HepG2 (cell line): ENCODE measurements around the gene DPY19L3. TPM values are rescaled to one million over a fixed set of nuclear protein-coding genes. Genes with fewer than 3 reads are reported as not detected.
A peak's percentile ranks its signal among the peaks of the same experiment; 100 is the strongest.

ENCODE experiments used
- EP300 ChIP-seq, 3 experiments: sonication (generic) in 1 of 3; formaldehyde crosslinking in 1 of 3; IDR thresholded peaks; 2 replicates each; pipeline versions ENCODE4 v1.5.1 to v1.6.1; 2011 to 2020; ENCODE audit warnings: low read depth in 2 of 3, low read length in 2 of 3, borderline replicate concordance in 1 of 3, improper control_type of control experiment in 1 of 3, mild to moderate bottlenecking in 1 of 3, missing genetic modification reagents in 1 of 3, moderate library complexity in 1 of 3
- GATAD2A ChIP-seq: IDR thresholded peaks from 2 replicates; pipeline ENCODE4 v1.6.1; 2016
- GMEB1 ChIP-seq: sonication (generic); formaldehyde crosslinking; IDR thresholded peaks from 2 replicates; pipeline ENCODE4 v1.5.1; 2020; ENCODE audit warnings: missing genetic modification reagents, mild to moderate bottlenecking, borderline replicate concordance
- HNRNPUL1 ChIP-seq: fragments of 200-400 bp; formaldehyde crosslinking; IDR thresholded peaks from 2 replicates; pipeline ENCODE4 v1.6.1; 2017; ENCODE audit warnings: low read depth, mild to moderate bottlenecking, low read length, moderate library complexity
- MEIS1 ChIP-seq: sonication (generic); formaldehyde crosslinking; IDR thresholded peaks from 2 replicates; pipeline ENCODE4 v1.9.0; 2021; ENCODE audit warnings: mild to moderate bottlenecking, missing genetic modification reagents, moderate library complexity, borderline replicate concordance
- MIXL1 ChIP-seq: IDR thresholded peaks from 2 replicates; pipeline ENCODE4 v1.6.1; 2016
- NFKB2 ChIP-seq: sonication (generic); formaldehyde crosslinking; IDR thresholded peaks from 2 replicates; pipeline ENCODE4 v1.4.0; 2020; ENCODE audit warnings: missing genetic modification reagents, borderline replicate concordance
- SNRNP70 ChIP-seq: fragments of 200-400 bp; formaldehyde crosslinking; IDR thresholded peaks from 2 replicates; pipeline ENCODE4 v1.6.1; 2017; ENCODE audit warnings: mild to moderate bottlenecking, low read depth, low read length, moderate library complexity
- SP5 ChIP-seq: IDR thresholded peaks from 2 replicates; pipeline ENCODE4 v1.6.1; 2016; ENCODE audit warnings: low read depth, borderline replicate concordance
- TIGD3 ChIP-seq: sonication (generic); formaldehyde crosslinking; IDR thresholded peaks from 2 replicates; pipeline ENCODE4 v1.5.1; 2020; ENCODE audit warnings: mild to moderate bottlenecking, missing genetic modification reagents, borderline replicate concordance
- ZBTB1 ChIP-seq: sonication (generic); formaldehyde crosslinking; IDR thresholded peaks from 2 replicates; pipeline ENCODE4 v1.4.0; 2020; ENCODE audit warnings: missing genetic modification reagents, borderline replicate concordance
- ZNF280B ChIP-seq: sonication (generic); formaldehyde crosslinking; IDR thresholded peaks from 2 replicates; pipeline ENCODE4 v1.5.0; 2020; ENCODE audit warnings: missing genetic modification reagents, mild to moderate bottlenecking, borderline replicate concordance
- ZNF557 ChIP-seq: sonication (generic); formaldehyde crosslinking; IDR thresholded peaks from 2 replicates; pipeline ENCODE4 v1.4.0; 2020; ENCODE audit warnings: missing genetic modification reagents
- polyA plus RNA-seq, 8 experiments: library from polyadenylated mRNA; depleted of rRNA in 3 of 8; stranded (reverse) in 7 of 8; unstranded in 1 of 8; fragments of >200 nt; fragmentation: Illumina TruSeq in 4 of 8; extraction: Trizol in 4 of 8; gene quantifications; 2 replicates each; pipeline versions ENCODE4 v1.2.1 to v1.2.3, GENCODE V29; 2011 to 2016; ENCODE audit warnings: low read depth in 4 of 8, missing spikeins in 1 of 8, mixed read lengths in 1 of 8; ENCODE audit not compliant: insufficient read depth in 1 of 8
- total RNA-seq, 5 experiments: library from RNA; depleted of rRNA; stranded (reverse); fragments of >200 nt; fragmentation: Illumina TruSeq; extraction: Trizol; gene quantifications; 2 replicates each; pipeline ENCODE4 v1.2.3, GENCODE V29; 2016; ENCODE audit warnings: low read depth in 1 of 5
- TF ChIP-seq, protein P1 (sequence below): IDR thresholded peaks from 2 replicates; pipeline ENCODE4 v1.6.1; 2012; ENCODE audit warnings: inconsistent platforms
- TF ChIP-seq, protein P2 (sequence below): sonication (generic); formaldehyde crosslinking; IDR thresholded peaks from 2 replicates; pipeline ENCODE4 v1.5.0; 2020; ENCODE audit warnings: missing genetic modification reagents
- TF ChIP-seq, protein P3 (sequence below): IDR thresholded peaks from 2 replicates; pipeline ENCODE4 v1.6.1; 2018; ENCODE audit warnings: missing genetic modification reagents

The DPY19L3 gene
- total and polyA plus RNA-seq, 2 of the 13 experiments (the other 11 are each of a cell fraction or from before 2014, with no cell fraction given): 21.6 to 25.2 TPM

DNA sequence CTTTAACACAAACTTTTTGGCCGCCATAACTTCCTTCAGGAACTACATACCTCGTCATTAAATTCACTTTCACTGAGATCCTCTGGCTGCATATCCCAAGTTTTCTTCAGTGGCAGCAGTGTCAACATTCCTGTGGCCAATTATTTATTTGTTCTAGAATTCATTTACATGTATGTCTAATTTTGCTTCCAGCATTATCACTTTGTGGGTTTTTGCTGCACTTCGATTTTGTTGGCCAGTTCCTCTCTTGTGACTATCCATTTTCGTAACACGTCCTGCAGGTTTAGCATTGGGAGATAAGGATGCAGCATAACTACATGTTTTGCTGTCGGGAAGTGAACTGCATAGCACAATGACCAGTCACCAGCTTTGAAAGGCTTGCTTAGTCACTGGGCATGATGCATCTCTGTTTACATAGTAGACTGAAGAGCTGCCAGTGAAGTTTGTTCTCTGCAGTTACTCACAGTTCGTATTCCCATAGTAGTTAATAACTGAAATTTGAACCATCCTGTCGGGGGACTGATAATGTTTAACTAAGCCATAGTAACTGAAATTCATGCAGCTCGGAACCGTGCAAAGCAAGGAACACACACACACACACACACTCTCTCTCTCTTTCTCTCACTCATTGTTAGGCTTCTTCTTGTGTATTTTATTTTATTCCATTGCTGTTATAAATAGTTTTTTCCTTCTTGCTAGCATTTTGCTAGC is 31.8 kb upstream of the DPY19L3 start (continued):
- TF ChIP-seq, protein P1, sequence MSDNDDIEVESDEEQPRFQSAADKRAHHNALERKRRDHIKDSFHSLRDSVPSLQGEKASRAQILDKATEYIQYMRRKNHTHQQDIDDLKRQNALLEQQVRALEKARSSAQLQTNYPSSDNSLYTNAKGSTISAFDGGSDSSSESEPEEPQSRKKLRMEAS: peak; percentile 63
- TF ChIP-seq TIGD3 (no peak), MIXL1 (peak; percentile 82), NFKB2 (CRISPR knock-in tag) (no peak), HNRNPUL1 (peak; percentile 89), ZBTB1 (CRISPR knock-in tag) (no peak), SP5 (peak; percentile 43; the same call in 1 of the 2 replicates), GMEB1 (peak; percentile 33; the same call in 1 of the 2 replicates), ZNF557 (CRISPR knock-in tag) (peak; percentile 85; the same call in 1 of the 2 replicates), ZNF280B (CRISPR knock-in tag) (no peak), MEIS1 (CRISPR knock-in tag) (peak; percentile 81; the same call in 1 of the 2 replicates), EP300 (IDR thresholded peaks at IDR 0.05; ENCODE audit: low read depth in 2 of 2, low read length in 2 of 2) (peak; percentile 85 to 89), EP300 (CRISPR knock-in tag; IDR thresholded peaks at IDR 0.05; ENCODE audit: borderline replicate concordance) (peak; percentile 80), SNRNP70 (no peak), GATAD2A (peak; percentile 88)
- TF ChIP-seq, protein P2, sequence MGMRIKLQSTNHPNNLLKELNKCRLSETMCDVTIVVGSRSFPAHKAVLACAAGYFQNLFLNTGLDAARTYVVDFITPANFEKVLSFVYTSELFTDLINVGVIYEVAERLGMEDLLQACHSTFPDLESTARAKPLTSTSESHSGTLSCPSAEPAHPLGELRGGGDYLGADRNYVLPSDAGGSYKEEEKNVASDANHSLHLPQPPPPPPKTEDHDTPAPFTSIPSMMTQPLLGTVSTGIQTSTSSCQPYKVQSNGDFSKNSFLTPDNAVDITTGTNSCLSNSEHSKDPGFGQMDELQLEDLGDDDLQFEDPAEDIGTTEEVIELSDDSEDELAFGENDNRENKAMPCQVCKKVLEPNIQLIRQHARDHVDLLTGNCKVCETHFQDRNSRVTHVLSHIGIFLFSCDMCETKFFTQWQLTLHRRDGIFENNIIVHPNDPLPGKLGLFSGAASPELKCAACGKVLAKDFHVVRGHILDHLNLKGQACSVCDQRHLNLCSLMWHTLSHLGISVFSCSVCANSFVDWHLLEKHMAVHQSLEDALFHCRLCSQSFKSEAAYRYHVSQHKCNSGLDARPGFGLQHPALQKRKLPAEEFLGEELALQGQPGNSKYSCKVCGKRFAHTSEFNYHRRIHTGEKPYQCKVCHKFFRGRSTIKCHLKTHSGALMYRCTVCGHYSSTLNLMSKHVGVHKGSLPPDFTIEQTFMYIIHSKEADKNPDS (CRISPR knock-in tag): peak; percentile 67; the same call in 1 of the 2 replicates
- TF ChIP-seq, protein P3, sequence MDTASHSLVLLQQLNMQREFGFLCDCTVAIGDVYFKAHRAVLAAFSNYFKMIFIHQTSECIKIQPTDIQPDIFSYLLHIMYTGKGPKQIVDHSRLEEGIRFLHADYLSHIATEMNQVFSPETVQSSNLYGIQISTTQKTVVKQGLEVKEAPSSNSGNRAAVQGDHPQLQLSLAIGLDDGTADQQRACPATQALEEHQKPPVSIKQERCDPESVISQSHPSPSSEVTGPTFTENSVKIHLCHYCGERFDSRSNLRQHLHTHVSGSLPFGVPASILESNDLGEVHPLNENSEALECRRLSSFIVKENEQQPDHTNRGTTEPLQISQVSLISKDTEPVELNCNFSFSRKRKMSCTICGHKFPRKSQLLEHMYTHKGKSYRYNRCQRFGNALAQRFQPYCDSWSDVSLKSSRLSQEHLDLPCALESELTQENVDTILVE (CRISPR knock-in tag): peak; percentile 62
